ENCODE results near the gene ZNF281. TPM values are rescaled to one million over a fixed set of nuclear protein-coding genes. Genes with fewer than 3 reads are reported as not detected.
"Not testable (repeated sequence)": the region's sequence is repeated elsewhere in the genome, so short reads cannot be mapped to it uniquely, and the experiment has no call there.

The ZNF281 gene
- polyA plus RNA-seq, 1 donor = 16.5 TPM

DNA sequence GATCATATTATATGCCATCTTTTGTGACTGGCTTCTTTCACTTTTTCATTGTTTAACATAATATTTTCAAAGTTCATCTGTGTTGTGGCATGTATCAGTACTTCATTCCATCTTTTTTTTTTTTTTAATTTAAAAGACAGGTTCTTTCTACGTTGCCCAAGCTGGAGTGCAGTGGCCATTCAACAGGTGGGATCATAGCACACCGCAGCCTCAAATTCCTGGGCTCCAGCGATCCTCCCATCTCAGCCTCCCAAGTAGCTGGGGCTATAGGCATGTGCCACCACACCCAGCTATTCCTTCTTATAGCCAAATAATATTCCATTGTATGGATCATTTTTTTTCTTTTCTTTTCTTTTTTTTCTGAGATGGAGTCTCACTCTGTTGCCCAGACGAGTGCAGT lies 34.6 kb upstream of the ZNF281 start:
- DNase-seq = no peak
- no peaks in the 10 kb centered on the region for H3K27me3 ChIP-seq (ENCODE audit: control insufficient read depth, insufficient read depth, low read length)
- H3K4me3 ChIP-seq (ENCODE audit: low read length) = no peak overlapping the region
- no peaks in the 10 kb centered on the region for H3K36me3 ChIP-seq (ENCODE audit: control insufficient read depth, insufficient read depth, low read length)
- H3K9me3 ChIP-seq (ENCODE audit: control insufficient read depth, low read depth, low read length) = no peaks in the 10 kb centered on the region
- H3K27ac ChIP-seq (ENCODE audit: low read length) = no peak overlapping the region
- WGBS (ENCODE audit: insufficient coverage, low lambda C conversion rate) = 100% methylated on average over 1 of the region's 4 CpGs
- no peaks in the 10 kb centered on the region for H3K4me1 ChIP-seq (ENCODE audit: control insufficient read depth, insufficient read depth, low read length)

DNA sequence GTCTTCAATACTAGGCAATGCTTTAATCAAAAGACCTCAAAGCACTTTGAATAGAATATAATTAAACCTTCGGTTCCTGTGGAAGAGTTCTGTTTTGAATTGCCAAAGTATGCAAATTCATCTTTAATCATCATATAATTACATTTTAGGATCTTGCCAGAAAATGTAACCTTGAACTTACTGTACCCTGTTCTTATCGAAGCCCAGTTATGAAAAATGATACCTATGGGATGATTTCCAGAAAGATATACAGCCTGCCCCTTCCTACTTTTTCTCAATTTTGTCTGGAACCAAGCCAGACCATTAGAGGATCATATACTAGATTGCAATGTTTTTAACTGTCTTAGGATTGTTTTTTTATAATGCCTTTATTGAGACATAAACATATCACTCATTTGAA lies 34.0 kb upstream of the ZNF281 start:
- Histone ChIP-seq H3K9me3 (ENCODE audit: control insufficient read depth, low read depth, low read length) (no peaks in the 10 kb centered on the region), H3K4me3 (ENCODE audit: low read length) (no peak overlapping the region), H3K36me3 (ENCODE audit: control insufficient read depth, insufficient read depth, low read length) (no peaks in the 10 kb centered on the region), H3K27me3 (ENCODE audit: control insufficient read depth, insufficient read depth, low read length) (no peaks in the 10 kb centered on the region), H3K27ac (ENCODE audit: low read length) (no peak overlapping the region), H3K4me1 (ENCODE audit: control insufficient read depth, insufficient read depth, low read length) (no peaks in the 10 kb centered on the region)
- no peak for DNase-seq
- WGBS (ENCODE audit: insufficient coverage, low lambda C conversion rate) = 100% methylated on average over 1 of the region's 2 CpGs

DNA sequence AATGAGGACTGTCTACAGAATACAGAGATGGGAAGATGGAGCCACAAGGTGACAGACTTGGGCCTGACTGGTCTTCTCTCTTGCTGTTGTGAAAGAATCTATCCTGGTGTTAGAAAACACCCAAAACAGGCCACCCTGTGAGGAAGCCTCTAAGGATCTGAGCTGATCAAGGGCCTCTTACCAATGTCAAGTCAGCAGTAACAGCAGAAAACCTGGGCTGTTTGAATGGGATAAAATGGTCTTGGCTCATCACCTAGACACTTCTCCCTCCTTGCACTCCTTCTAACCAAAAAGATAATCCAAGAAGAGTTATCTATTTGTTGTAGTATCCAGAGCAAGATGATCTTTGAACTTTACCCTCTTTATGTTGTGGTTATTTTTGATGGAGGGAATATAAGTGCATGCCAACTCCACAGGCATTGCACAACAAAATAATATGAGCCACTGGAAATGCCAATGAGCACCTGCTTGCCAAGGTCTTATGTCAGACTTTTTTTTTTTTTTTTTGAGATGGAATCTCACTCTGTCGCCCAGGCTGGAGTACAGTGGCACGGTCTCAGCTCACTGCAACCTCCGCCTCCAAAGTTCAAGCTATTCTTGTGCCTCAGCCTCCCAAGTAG lies 32.8 kb upstream of the ZNF281 start:
- Histone ChIP-seq H3K4me3 (ENCODE audit: low read length) (no peak overlapping the region), H3K36me3 (ENCODE audit: control insufficient read depth, insufficient read depth, low read length) (no peaks in the 10 kb centered on the region), H3K9me3 (ENCODE audit: control insufficient read depth, low read depth, low read length) (no peaks in the 10 kb centered on the region), H3K27ac (ENCODE audit: low read length) (no peak overlapping the region), H3K27me3 (ENCODE audit: control insufficient read depth, insufficient read depth, low read length) (no peaks in the 10 kb centered on the region), H3K4me1 (ENCODE audit: control insufficient read depth, insufficient read depth, low read length) (no peaks in the 10 kb centered on the region)
- no CpG with 5 or more reads among the region's 3 CpGs for WGBS (ENCODE audit: insufficient coverage, low lambda C conversion rate)
- no peak for DNase-seq

DNA sequence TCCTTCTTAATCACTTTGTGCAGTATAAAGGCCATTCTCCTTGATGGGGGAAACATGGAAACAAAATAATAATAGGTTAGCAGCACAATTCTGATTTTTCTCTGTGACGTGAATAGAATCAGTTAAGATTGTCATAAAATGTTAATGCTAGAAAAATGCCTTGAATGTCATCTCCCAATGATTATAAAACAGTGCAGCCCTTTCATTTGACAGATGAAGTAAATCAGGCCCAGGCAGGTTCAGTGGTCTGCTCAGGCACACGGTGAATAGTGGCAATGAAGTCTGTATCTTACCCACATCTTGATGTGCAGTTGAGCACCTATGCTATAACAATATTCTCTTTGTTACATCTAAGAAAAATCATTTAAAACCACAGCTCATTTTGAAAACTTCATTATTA lies 32.2 kb upstream of the ZNF281 start:
- DNase-seq = no peak
- H3K36me3 ChIP-seq (ENCODE audit: control insufficient read depth, insufficient read depth, low read length) = no peaks in the 10 kb centered on the region
- no peak overlapping the region for H3K27ac ChIP-seq (ENCODE audit: low read length)
- H3K27me3 ChIP-seq (ENCODE audit: control insufficient read depth, insufficient read depth, low read length) = no peaks in the 10 kb centered on the region
- H3K9me3 ChIP-seq (ENCODE audit: control insufficient read depth, low read depth, low read length) = no peaks in the 10 kb centered on the region
- H3K4me3 ChIP-seq (ENCODE audit: low read length) = no peak overlapping the region
- WGBS (ENCODE audit: insufficient coverage, low lambda C conversion rate) = 83% methylated on average over 1 of the region's 2 CpGs
- H3K4me1 ChIP-seq (ENCODE audit: control insufficient read depth, insufficient read depth, low read length) = peaks cover 2% of the 10 kb centered on the region

DNA sequence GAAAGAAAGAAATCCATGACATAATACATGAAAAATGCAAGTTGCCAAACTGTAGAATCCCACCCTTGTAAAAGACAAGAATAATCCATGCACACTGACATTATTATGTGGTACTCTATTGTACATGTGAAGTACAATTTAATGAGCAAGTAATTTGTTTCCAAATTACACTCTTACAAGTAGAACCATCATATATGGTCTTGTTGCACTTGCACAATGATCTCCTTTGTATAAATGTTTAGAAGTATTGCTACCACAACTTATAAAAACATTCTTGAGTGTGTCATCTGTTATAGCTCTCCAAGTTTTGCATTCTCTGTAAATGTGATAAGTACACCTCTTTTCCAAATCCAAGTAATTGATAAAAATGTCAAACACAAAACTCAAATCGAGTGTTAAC lies 29.1 kb upstream of the ZNF281 start:
- no peaks in the 10 kb centered on the region for H3K9me3 ChIP-seq (ENCODE audit: control insufficient read depth, low read depth, low read length)
- no peaks in the 10 kb centered on the region for H3K36me3 ChIP-seq (ENCODE audit: control insufficient read depth, insufficient read depth, low read length)
- peaks cover 2% of the 10 kb centered on the region for H3K4me1 ChIP-seq (ENCODE audit: control insufficient read depth, insufficient read depth, low read length)
- no peaks in the 10 kb centered on the region for H3K27me3 ChIP-seq (ENCODE audit: control insufficient read depth, insufficient read depth, low read length)
- H3K4me3 ChIP-seq (ENCODE audit: low read length) = no peak overlapping the region
- no CpG with 5 or more reads among the region's 1 CpG for WGBS (ENCODE audit: insufficient coverage, low lambda C conversion rate)
- DNase-seq = no peak
- no peak overlapping the region for H3K27ac ChIP-seq (ENCODE audit: low read length)

DNA sequence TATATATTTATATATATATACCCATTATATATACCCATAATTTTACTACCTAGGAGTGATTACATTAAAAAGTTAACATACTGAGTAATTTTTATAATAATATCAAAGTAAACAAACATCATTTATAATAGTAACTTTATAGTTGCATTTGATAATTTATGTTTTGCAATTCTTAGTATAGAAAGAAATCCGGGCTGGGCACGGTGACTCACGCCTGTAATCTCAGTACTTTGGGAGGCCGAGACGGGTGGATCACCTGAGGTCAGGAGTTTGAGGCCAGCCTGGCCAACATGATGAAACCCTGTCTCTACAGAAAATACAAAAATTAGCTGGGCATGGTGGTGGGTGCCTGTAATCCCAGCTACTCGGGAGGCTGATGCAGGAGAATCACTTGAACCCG lies 28.6 kb upstream of the ZNF281 start:
- not testable (repeated sequence) for H3K27me3 ChIP-seq (ENCODE audit: control insufficient read depth, insufficient read depth, low read length); H3K9me3 ChIP-seq (ENCODE audit: control insufficient read depth, low read depth, low read length); DNase-seq; H3K36me3 ChIP-seq (ENCODE audit: control insufficient read depth, insufficient read depth, low read length); H3K4me3 ChIP-seq (ENCODE audit: low read length); H3K4me1 ChIP-seq (ENCODE audit: control insufficient read depth, insufficient read depth, low read length)
- 80% methylated on average over 1 of the region's 7 CpGs for WGBS (ENCODE audit: insufficient coverage, low lambda C conversion rate)
- peak overlapping the region; percentile 3 for H3K27ac ChIP-seq (ENCODE audit: low read length)

DNA sequence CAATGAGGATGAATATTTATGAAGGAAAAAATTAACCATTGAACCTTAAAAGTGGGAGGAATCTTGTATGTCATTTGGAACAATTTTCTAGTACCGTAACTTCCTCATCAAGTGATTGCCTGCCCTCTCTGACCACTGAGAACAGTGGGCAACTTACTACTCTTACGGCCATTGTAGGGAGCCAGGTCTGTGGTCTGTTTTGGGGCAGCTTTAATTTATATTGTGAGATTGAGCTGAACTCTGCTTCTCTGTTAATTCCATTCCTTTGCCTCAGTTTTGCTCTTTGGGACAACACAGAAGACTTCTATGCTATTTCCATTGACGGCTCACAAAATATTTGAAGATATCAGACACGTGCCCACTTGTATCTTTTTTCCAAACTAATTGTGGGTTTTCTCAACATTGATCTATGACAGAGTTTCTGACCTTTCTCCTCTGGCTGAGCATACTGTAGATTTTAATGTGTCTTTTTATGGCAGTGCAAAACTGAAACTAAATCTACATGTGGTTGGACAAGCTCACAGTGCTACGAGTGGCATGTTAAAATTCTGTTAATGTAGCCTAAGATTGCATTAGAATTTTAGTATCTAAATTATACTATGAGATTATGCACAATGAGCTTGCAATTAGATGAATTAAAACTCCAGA lies 27.8 kb upstream of the ZNF281 start:
- H3K27me3 ChIP-seq (ENCODE audit: control insufficient read depth, insufficient read depth, low read length) = no peaks in the 10 kb centered on the region
- peak overlapping the region; percentile 3 for H3K27ac ChIP-seq (ENCODE audit: low read length)
- WGBS (ENCODE audit: insufficient coverage, low lambda C conversion rate) = 20% methylated on average over 3 of the region's 5 CpGs
- DNase-seq = peak; percentile 33 to 73
- no peaks in the 10 kb centered on the region for H3K9me3 ChIP-seq (ENCODE audit: control insufficient read depth, low read depth, low read length)
- peaks cover 2% of the 10 kb centered on the region for H3K4me1 ChIP-seq (ENCODE audit: control insufficient read depth, insufficient read depth, low read length)
- no peaks in the 10 kb centered on the region for H3K36me3 ChIP-seq (ENCODE audit: control insufficient read depth, insufficient read depth, low read length)
- no peak overlapping the region for H3K4me3 ChIP-seq (ENCODE audit: low read length)

DNA sequence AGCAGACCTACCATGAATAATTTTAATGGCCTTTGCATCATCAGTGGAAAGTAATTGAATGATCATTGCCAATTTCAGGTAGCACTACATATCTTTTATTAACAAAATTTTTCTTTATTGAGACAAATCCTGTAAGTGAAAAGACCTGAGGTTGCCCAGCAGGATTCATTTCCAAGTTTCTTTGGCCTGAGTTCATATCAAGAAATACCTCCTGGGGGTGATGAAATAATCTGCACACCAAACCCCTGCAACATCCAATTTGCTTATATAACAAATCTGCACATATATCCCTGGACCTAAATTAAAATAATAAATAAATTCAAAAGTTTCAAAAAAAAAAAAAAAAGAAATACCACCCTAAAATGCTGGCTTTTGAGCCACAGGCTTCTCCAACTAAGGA lies 27.3 kb upstream of the ZNF281 start:
- Histone ChIP-seq H3K36me3 (ENCODE audit: control insufficient read depth, insufficient read depth, low read length) (no peaks in the 10 kb centered on the region), H3K27ac (ENCODE audit: low read length) (no peak overlapping the region), H3K27me3 (ENCODE audit: control insufficient read depth, insufficient read depth, low read length) (no peaks in the 10 kb centered on the region), H3K4me3 (ENCODE audit: low read length) (no peak overlapping the region), H3K9me3 (ENCODE audit: control insufficient read depth, low read depth, low read length) (no peaks in the 10 kb centered on the region), H3K4me1 (ENCODE audit: control insufficient read depth, insufficient read depth, low read length) (peaks cover 2% of the 10 kb centered on the region)
- DNase-seq = no peak

DNA sequence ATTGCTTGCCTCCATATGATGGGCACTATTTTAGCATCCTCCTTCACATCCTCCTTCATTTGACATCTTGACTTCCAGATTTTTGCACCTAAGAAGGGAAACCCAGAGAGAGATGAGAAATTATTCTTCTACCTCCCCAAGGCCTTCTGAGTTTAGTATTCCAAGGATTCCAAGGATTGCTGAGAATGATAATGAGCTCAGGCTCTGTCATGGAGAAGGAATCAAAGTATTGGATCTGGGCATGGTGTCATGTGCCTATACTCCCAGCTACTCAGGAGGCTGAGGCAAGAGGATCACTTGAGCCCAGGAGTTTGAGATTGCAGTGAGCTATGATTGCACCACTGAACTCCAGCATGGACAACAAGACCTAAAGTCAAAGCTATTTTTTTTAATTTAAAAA lies 26.6 kb upstream of the ZNF281 start:
- DNase-seq = no peak
- Histone ChIP-seq H3K27me3 (ENCODE audit: control insufficient read depth, insufficient read depth, low read length) (no peaks in the 10 kb centered on the region), H3K27ac (ENCODE audit: low read length) (no peak overlapping the region), H3K9me3 (ENCODE audit: control insufficient read depth, low read depth, low read length) (no peaks in the 10 kb centered on the region), H3K36me3 (ENCODE audit: control insufficient read depth, insufficient read depth, low read length) (no peaks in the 10 kb centered on the region), H3K4me1 (ENCODE audit: control insufficient read depth, insufficient read depth, low read length) (peaks cover 2% of the 10 kb centered on the region), H3K4me3 (ENCODE audit: low read length) (no peak overlapping the region)

DNA sequence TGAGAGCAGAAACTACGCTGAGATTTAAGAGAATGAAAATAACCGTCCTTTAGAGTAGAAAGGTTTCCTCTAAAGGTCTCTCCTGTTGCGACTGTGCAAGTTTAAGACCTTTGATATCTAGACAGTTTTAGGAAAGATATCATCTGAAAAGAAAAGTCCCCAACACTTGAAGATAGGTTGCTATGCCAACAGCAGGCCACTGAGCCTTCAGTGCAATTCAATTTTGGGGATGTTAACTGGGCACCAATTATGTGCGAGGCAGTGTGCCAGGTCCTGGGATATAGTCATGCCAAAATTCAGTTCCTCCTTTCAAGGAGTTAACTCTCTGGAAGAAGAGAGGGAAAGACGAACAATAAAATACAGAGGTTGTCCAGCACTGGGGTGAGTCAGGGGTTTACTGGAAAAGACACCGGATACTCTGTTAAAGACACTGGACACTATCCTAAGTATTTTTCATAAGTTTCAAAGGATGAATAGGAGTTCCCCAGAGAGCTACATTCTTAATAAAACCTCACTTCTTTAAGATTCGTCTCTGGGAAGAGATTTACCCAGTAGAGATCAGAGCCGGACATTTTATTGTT lies 25.5 kb upstream of the ZNF281 start:
- Histone ChIP-seq H3K27ac (ENCODE audit: low read length) (no peak overlapping the region), H3K9me3 (ENCODE audit: control insufficient read depth, low read depth, low read length) (no peaks in the 10 kb centered on the region), H3K36me3 (ENCODE audit: control insufficient read depth, insufficient read depth, low read length) (no peaks in the 10 kb centered on the region), H3K27me3 (ENCODE audit: control insufficient read depth, insufficient read depth, low read length) (no peaks in the 10 kb centered on the region), H3K4me1 (ENCODE audit: control insufficient read depth, insufficient read depth, low read length) (peaks cover 2% of the 10 kb centered on the region), H3K4me3 (ENCODE audit: low read length) (no peak overlapping the region)
- DNase-seq = no peak
- WGBS (ENCODE audit: insufficient coverage, low lambda C conversion rate) = 82% methylated on average over 3 of the region's 8 CpGs

DNA sequence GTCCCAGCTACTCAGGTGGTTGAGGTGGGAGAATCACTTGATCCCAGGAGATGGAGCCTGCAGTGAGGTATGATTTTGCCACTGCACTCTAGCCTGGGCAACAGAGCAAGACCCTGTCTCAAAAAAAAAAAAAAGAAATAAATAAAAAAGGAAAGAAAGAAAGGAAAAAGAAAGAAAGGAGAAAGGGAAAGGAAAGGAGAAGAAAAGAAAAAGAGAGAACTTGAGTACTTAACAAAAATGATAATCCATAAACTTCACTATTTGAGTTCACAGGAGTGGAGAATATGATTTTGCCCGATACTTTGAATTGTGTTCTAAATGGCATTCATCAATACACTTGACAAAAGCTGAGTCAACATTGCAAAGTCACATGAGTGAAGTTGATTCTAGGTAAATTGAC lies 23.8 kb upstream of the ZNF281 start:
- DNase-seq = no peak
- H3K27me3 ChIP-seq (ENCODE audit: control insufficient read depth, insufficient read depth, low read length) = no peaks in the 10 kb centered on the region

More for the DNA sequence above, 23.8 kb upstream of the ZNF281 start:
- Histone ChIP-seq H3K27ac (ENCODE audit: low read length) (no peak overlapping the region), H3K9me3 (ENCODE audit: control insufficient read depth, low read depth, low read length) (no peaks in the 10 kb centered on the region), H3K4me3 (ENCODE audit: low read length) (no peak overlapping the region), H3K36me3 (ENCODE audit: control insufficient read depth, insufficient read depth, low read length) (no peaks in the 10 kb centered on the region), H3K4me1 (ENCODE audit: control insufficient read depth, insufficient read depth, low read length) (peaks cover 2% of the 10 kb centered on the region)
- WGBS (ENCODE audit: insufficient coverage, low lambda C conversion rate) = 100% methylated on average over 1 of the region's 1 CpG
